OCI-LY3 (cell line): Measurements from ENCODE around the gene BRD4.

Experiments
- EZH2phosphoT487 ChIP-seq: fragments of 200-600 bp; shearing (Covaris generic); IDR thresholded peaks from 2 replicates; pipeline ENCODE4 v1.6.1; 2018; ENCODE audit warnings: antibody characterized with exemption, mixed run types, low read depth
- TF ChIP-seq, protein P1 (sequence below): fragments of 200-600, 300-600 bp; sonication (generic); IDR thresholded peaks from 2 replicates; pipeline ENCODE4 v1.5.1; 2014; ENCODE audit warnings: antibody characterized with exemption, low read length, low read depth

DNA sequence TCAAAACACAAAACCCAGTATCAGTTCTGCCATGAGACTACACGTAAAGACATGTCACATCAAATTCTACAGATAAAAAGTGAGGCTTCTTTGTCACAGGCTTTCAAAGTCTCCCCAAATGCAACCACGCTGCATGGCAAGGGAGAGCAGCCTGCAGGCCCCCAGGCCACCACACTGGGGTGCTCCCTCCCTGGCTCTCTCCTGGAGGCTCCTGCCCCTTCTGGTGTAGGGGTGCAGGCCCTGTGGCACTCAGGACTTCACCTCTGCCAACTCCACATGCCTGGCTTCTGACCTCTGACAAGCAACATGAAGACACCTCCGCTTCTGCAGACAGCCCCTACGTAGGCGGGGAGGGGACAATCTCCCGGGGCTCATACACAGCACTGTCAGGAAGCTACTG, 32.9 kb upstream of the BRD4 start:
- TF ChIP-seq, protein P1, sequence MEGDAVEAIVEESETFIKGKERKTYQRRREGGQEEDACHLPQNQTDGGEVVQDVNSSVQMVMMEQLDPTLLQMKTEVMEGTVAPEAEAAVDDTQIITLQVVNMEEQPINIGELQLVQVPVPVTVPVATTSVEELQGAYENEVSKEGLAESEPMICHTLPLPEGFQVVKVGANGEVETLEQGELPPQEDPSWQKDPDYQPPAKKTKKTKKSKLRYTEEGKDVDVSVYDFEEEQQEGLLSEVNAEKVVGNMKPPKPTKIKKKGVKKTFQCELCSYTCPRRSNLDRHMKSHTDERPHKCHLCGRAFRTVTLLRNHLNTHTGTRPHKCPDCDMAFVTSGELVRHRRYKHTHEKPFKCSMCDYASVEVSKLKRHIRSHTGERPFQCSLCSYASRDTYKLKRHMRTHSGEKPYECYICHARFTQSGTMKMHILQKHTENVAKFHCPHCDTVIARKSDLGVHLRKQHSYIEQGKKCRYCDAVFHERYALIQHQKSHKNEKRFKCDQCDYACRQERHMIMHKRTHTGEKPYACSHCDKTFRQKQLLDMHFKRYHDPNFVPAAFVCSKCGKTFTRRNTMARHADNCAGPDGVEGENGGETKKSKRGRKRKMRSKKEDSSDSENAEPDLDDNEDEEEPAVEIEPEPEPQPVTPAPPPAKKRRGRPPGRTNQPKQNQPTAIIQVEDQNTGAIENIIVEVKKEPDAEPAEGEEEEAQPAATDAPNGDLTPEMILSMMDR, result no peak
- TF ChIP-seq EZH2phosphoT487, result no peak
